Measurements from ENCODE around the gene STAT3. TPM values are rescaled to one million over a fixed set of nuclear protein-coding genes. Genes with fewer than 3 reads are reported as not detected.

STAT3 gene
- total RNA-seq, 1 experiment from 2014 or later, result 61.0 TPM

GRCh38 chr17:42422412-42422957, 34.2 kb upstream of the STAT3 start:
- ChIA-PET POLR2A (interaction anchor here (1.0 to 5.6 kb wide), 11 partner anchors 8 to 425 kb away, joined by 3 to 88 read pairs (median 6); partner anchors contain the start of genes NAGLU and STAT3), RAD21 (ENCODE audit: low non-redundant PET in 1 of 2, low total read pairs in 2 of 2, uncharacterized antibody in 2 of 2, unreplicated experiment in 2 of 2) (interaction anchor here (1.4 to 1.6 kb wide), 2 partner anchors 13 to 105 kb away, joined by 5 to 7 read pairs; no protein-coding TSS in a partner anchor), CTCF (interaction anchor here (0.6 to 1.6 kb wide), 8 partner anchors 9 to 95 kb away, joined by 3 to 9 read pairs (median 4); no protein-coding TSS in a partner anchor)
- H3K36me3 ChIP-seq (ENCODE audit: control insufficient read depth in 1 of 2, insufficient read depth in 2 of 2, low read length in 2 of 2), result peaks cover 0 to 3% of the 10 kb centered on the region in 2 experiments; a peak in 1 of 4 replicates
- H3K4me1 ChIP-seq (ENCODE audit: control insufficient read depth in 1 of 2, insufficient read depth in 2 of 2, low read length in 2 of 2), result peaks cover 27 to 57% of the 10 kb centered on the region in 2 experiments
- H3K79me2 ChIP-seq (ENCODE audit: insufficient read depth, low read length), result peaks cover 55% of the 10 kb centered on the region
- H3K9me3 ChIP-seq (ENCODE audit: control insufficient read depth in 1 of 2, insufficient read depth in 1 of 2, low read depth in 1 of 2, low read length in 2 of 2), result no peaks in the 10 kb centered on the region
- BruUV-seq (replicated peaks), result TSS peak; percentile 82
- ATAC-seq, result peak; percentile 57
- H4K20me1 ChIP-seq (ENCODE audit: insufficient read depth), result peaks cover 7% of the 10 kb centered on the region; the same call in 1 of the 2 replicates
- intact Hi-C loops (cut with micrococcal nuclease), result loop anchor here (2.0 kb wide), 1 partner anchor 14 kb away; no protein-coding TSS in a partner anchor
- H3K9ac ChIP-seq (ENCODE audit: low read length), result peak overlapping the region; percentile 89
- peak overlapping the region; percentile 99 for H3K27ac ChIP-seq (ENCODE audit: low read depth, low read length)
- DNase-seq (ENCODE audit: low read depth, low spot score), result no peak
- no peaks in the 10 kb centered on the region for H3K27me3 ChIP-seq (ENCODE audit: insufficient read depth, low read length)
- H3K9me2 ChIP-seq (ENCODE audit: insufficient read depth), result no peaks in the 10 kb centered on the region
- H3K4me3 ChIP-seq (replicated peaks in 1 of 2; ENCODE audit: low read depth in 1 of 2, low read length in 2 of 2), result peak overlapping the region; percentile 90 to 94
- no peak overlapping the region for H2AFZ ChIP-seq (ENCODE audit: low read depth, low read length, poor library complexity, severe bottlenecking)
- TF ChIP-seq EZH2phosphoT487 (IDR thresholded peaks at IDR 0.05; ENCODE audit: borderline replicate concordance) (no peak), YY1 (IDR thresholded peaks at IDR 0.05; ENCODE audit: extremely low read depth, insufficient replicate concordance, low read depth, low read length) (no peak), TCF7L2 (IDR thresholded peaks at IDR 0.05; ENCODE audit: borderline replicate concordance, extremely low read depth, insufficient read depth, insufficient read length) (peak; percentile 80)
- peak overlapping the region; percentile 97 for H3K4me2 ChIP-seq (ENCODE audit: low read length)

GRCh38 chr17:42421507-42422338, 33.5 kb upstream of the STAT3 start:
- peaks cover 0 to 3% of the 10 kb centered on the region in 2 experiments; a peak in 1 of 4 replicates for H3K36me3 ChIP-seq (ENCODE audit: control insufficient read depth in 1 of 2, insufficient read depth in 2 of 2, low read length in 2 of 2)
- H3K4me3 ChIP-seq (replicated peaks in 1 of 2; ENCODE audit: low read depth in 1 of 2, low read length in 2 of 2), result peak overlapping the region; percentile 90 to 94
- peaks cover 27 to 51% of the 10 kb centered on the region in 2 experiments for H3K4me1 ChIP-seq (ENCODE audit: control insufficient read depth in 1 of 2, insufficient read depth in 2 of 2, low read length in 2 of 2)
- no peak for TF ChIP-seq POLR2AphosphoS5 (IDR thresholded peaks at IDR 0.05; ENCODE audit: low read depth, low read length)
- no peak for TF ChIP-seq ZNF274 (IDR thresholded peaks at IDR 0.05; ENCODE audit: low read depth, low read length)
- TF ChIP-seq CBX3 (IDR thresholded peaks at IDR 0.05; ENCODE audit: low read depth), result no peak
- peak; percentile 33 for TF ChIP-seq ZFX (IDR thresholded peaks at IDR 0.05)
- TF ChIP-seq FOSL1 (IDR thresholded peaks at IDR 0.05; ENCODE audit: low read depth), result 0 out of 2 replicates have a peak, but pooled peaks have one; percentile 28
- TF ChIP-seq POLR2A (IDR thresholded peaks at IDR 0.05; ENCODE audit: borderline replicate concordance, extremely low read depth, insufficient read depth, insufficient read length), result no peak
- peak; percentile 95 for TF ChIP-seq EGR1 (IDR thresholded peaks at IDR 0.05; ENCODE audit: low read depth)
- no peak for TF ChIP-seq EZH2 (IDR thresholded peaks at IDR 0.05)
- peak; percentile 20; the same call in 1 of the 2 replicates for TF ChIP-seq JUND (IDR thresholded peaks at IDR 0.05)
- TF ChIP-seq RAD21 (IDR thresholded peaks at IDR 0.05; ENCODE audit: low read depth), result no peak
- TF ChIP-seq SP1 (IDR thresholded peaks at IDR 0.05; ENCODE audit: low read depth), result no peak
- TF ChIP-seq TCF7L2 (IDR thresholded peaks at IDR 0.05; ENCODE audit: borderline replicate concordance, extremely low read depth, insufficient read depth, insufficient read length), result no peak
- TF ChIP-seq SIN3A (IDR thresholded peaks at IDR 0.05; ENCODE audit: low read depth), result no peak
- no peak for TF ChIP-seq EZH2phosphoT487 (IDR thresholded peaks at IDR 0.05; ENCODE audit: borderline replicate concordance)
- H4K20me1 ChIP-seq (ENCODE audit: insufficient read depth), result peaks cover 7% of the 10 kb centered on the region; the same call in 1 of the 2 replicates
- no TSS peak for BruUV-seq (replicated peaks)
- peaks cover 62% of the 10 kb centered on the region for H3K79me2 ChIP-seq (ENCODE audit: insufficient read depth, low read length)
- RAD21 ChIA-PET (ENCODE audit: low non-redundant PET in 1 of 2, low total read pairs in 2 of 2, uncharacterized antibody in 2 of 2, unreplicated experiment in 2 of 2), result no interaction called here
- no peak for DNase-seq (ENCODE audit: low read depth, low spot score)
- CTCF ChIA-PET, result interaction anchor here (1.0 to 1.7 kb wide), 3 partner anchors 17 to 105 kb away, joined by 3 to 7 read pairs (median 3); no protein-coding TSS in a partner anchor
- peak overlapping the region; percentile 99 for H3K27ac ChIP-seq (ENCODE audit: low read depth, low read length)
- peak overlapping the region; percentile 97 for H3K4me2 ChIP-seq (ENCODE audit: low read length)
- peak; percentile 40 for ATAC-seq
- intact Hi-C loops (cut with micrococcal nuclease), result loop anchor here (2.0 kb wide), 1 partner anchor 13 kb away; no protein-coding TSS in a partner anchor
- H2AFZ ChIP-seq (ENCODE audit: low read depth, low read length, poor library complexity, severe bottlenecking), result no peak overlapping the region
- no peaks in the 10 kb centered on the region for H3K9me3 ChIP-seq (ENCODE audit: control insufficient read depth in 1 of 2, insufficient read depth in 1 of 2, low read depth in 1 of 2, low read length in 2 of 2)
- H3K27me3 ChIP-seq (ENCODE audit: insufficient read depth, low read length), result no peaks in the 10 kb centered on the region
- peak overlapping the region; percentile 89 for H3K9ac ChIP-seq (ENCODE audit: low read length)
- no peaks in the 10 kb centered on the region for H3K9me2 ChIP-seq (ENCODE audit: insufficient read depth)
- POLR2A ChIA-PET, result interaction anchor here (1.4 to 5.6 kb wide), 6 partner anchors 11 to 98 kb away, joined by 4 to 88 read pairs (median 14); partner anchors contain the start of gene STAT3
